Mesenchymal stem cell (in vitro differentiated cells and primary cell): Measurements from ENCODE around the gene PAN3.

Experiments
- DNase-seq: peaks from one replicate; pipeline ENCODE4 v3.0.0-alpha.2; 2013
- H2AFZ ChIP-seq: one replicate; pipeline ENCODE4 v1.6.1; 2013; ENCODE audit warnings: low read depth, mild to moderate bottlenecking, control low read depth, inconsistent platforms, low read length, moderate library complexity
- H2AK5ac ChIP-seq: 2 replicates; pipeline ENCODE4 v1.6.1; 2013; ENCODE audit warnings: low read length, moderate library complexity, mild to moderate bottlenecking, inconsistent platforms; ENCODE audit not compliant: severe bottlenecking
- H2BK120ac ChIP-seq: one replicate; pipeline ENCODE4 v1.6.1; 2013; ENCODE audit warnings: low read depth, mild to moderate bottlenecking, inconsistent platforms, low read length, moderate library complexity
- H2BK12ac ChIP-seq, 2 experiments: one replicate each; pipeline ENCODE4 v1.6.1; 2013; ENCODE audit warnings: inconsistent platforms in 2 of 2, low read length in 2 of 2, mild to moderate bottlenecking in 2 of 2, moderate library complexity in 2 of 2, control low read depth in 1 of 2
- H2BK15ac ChIP-seq: one replicate; pipeline ENCODE4 v1.6.1; 2013; ENCODE audit warnings: mild to moderate bottlenecking, low read depth, inconsistent platforms; ENCODE audit not compliant: poor library complexity, severe bottlenecking
- H2BK5ac ChIP-seq: 2 replicates; pipeline ENCODE4 v1.6.1; 2013; ENCODE audit warnings: low read depth, mild to moderate bottlenecking, low read length, control low read depth, inconsistent platforms; ENCODE audit not compliant: poor library complexity, severe bottlenecking
- H3K14ac ChIP-seq, 2 experiments: one replicate each; pipeline ENCODE4 v1.6.1; 2013; ENCODE audit warnings: inconsistent platforms in 2 of 2, low read length in 2 of 2, control low read depth in 1 of 2, mild to moderate bottlenecking in 1 of 2, moderate library complexity in 1 of 2
- H3K18ac ChIP-seq, 2 experiments: one replicate each; pipeline ENCODE4 v1.6.1; 2013; ENCODE audit warnings: inconsistent platforms in 2 of 2, low read length in 2 of 2, control low read depth in 1 of 2, low read depth in 1 of 2, mild to moderate bottlenecking in 1 of 2
- H3K23ac ChIP-seq, 2 experiments: one replicate each; pipeline ENCODE4 v1.6.1; 2013; ENCODE audit warnings: inconsistent platforms in 2 of 2, low read length in 2 of 2, mild to moderate bottlenecking in 2 of 2, moderate library complexity in 2 of 2, control low read depth in 1 of 2
- H3K27ac ChIP-seq: 2 replicates; pipeline ENCODE4 v1.5.1; 2013; ENCODE audit warnings: mild to moderate bottlenecking, moderate library complexity, low read length, control low read depth, inconsistent platforms; ENCODE audit not compliant: poor library complexity, severe bottlenecking
- H3K27me3 ChIP-seq, 2 experiments: 2 replicates each; pipeline versions ENCODE4 v1.6.1 to v1.7.0; 2013; ENCODE audit warnings: low read length in 2 of 2, mild to moderate bottlenecking in 2 of 2, moderate library complexity in 2 of 2, control low read depth in 1 of 2, inconsistent platforms in 1 of 2; ENCODE audit not compliant: control insufficient read depth in 1 of 2, insufficient read depth in 1 of 2
- H3K36me3 ChIP-seq, 2 experiments: 2 replicates each; pipeline versions ENCODE4 v1.6.1 to v1.7.0; 2013; ENCODE audit warnings: low read length in 2 of 2, control low read depth in 1 of 2, inconsistent platforms in 1 of 2, low read depth in 1 of 2, mild to moderate bottlenecking in 1 of 2; ENCODE audit not compliant: insufficient read depth in 2 of 2, control insufficient read depth in 1 of 2
- H3K4ac ChIP-seq, 2 experiments: one replicate each; pipeline ENCODE4 v1.6.1; 2013; ENCODE audit warnings: inconsistent platforms in 2 of 2, low read length in 2 of 2, mild to moderate bottlenecking in 2 of 2, moderate library complexity in 2 of 2, control low read depth in 1 of 2, low read depth in 1 of 2
- H3K4me1 ChIP-seq: 2 replicates; pipeline ENCODE4 v1.6.1; 2013; ENCODE audit warnings: low read depth, low read length, control low read depth; ENCODE audit not compliant: control insufficient read depth, insufficient read depth
- H3K4me2 ChIP-seq: 2 replicates; pipeline ENCODE4 v1.6.1; 2013; ENCODE audit warnings: low read length, mild to moderate bottlenecking, inconsistent platforms; ENCODE audit not compliant: poor library complexity, severe bottlenecking
- H3K4me3 ChIP-seq, 2 experiments: 2 replicates each; pipeline versions ENCODE4 v1.5.1 to v1.7.0; 2013; ENCODE audit warnings: low read length in 2 of 2, mild to moderate bottlenecking in 2 of 2, control low read depth in 1 of 2, low read depth in 1 of 2; ENCODE audit not compliant: insufficient read depth in 1 of 2
- H3K79me1 ChIP-seq: replicated peaks from 2 replicates; pipeline ENCODE4 v1.6.1; 2013; ENCODE audit warnings: mild to moderate bottlenecking, control low read depth, low read length, inconsistent platforms; ENCODE audit not compliant: poor library complexity, severe bottlenecking
- H3K9ac ChIP-seq: 2 replicates; pipeline ENCODE4 v1.7.0; 2013; ENCODE audit warnings: mild to moderate bottlenecking, low read length, moderate library complexity
- H3K9me3 ChIP-seq: 2 replicates; pipeline ENCODE4 v1.7.0; 2013; ENCODE audit warnings: mild to moderate bottlenecking, low read length; ENCODE audit not compliant: control insufficient read depth
- H4K8ac ChIP-seq: one replicate; pipeline ENCODE4 v1.6.1; 2013; ENCODE audit warnings: inconsistent platforms, mild to moderate bottlenecking, low read length, moderate library complexity
- H4K91ac ChIP-seq: one replicate; pipeline ENCODE4 v1.6.1; 2013; ENCODE audit warnings: mild to moderate bottlenecking, low read length, inconsistent platforms
- WGBS: methylation state at CpG from one replicate; pipeline ENCODE4 v1.1.7; 2013; ENCODE audit warnings: mixed read lengths; 5-methylcytosine and 5-hydroxymethylcytosine counted together

PAN3 gene

GRCh38 chr13:28173793-28174192, 35.4 kb downstream of the PAN3 start:
- Histone ChIP-seq H3K9me3 (no peaks in the 10 kb centered on the region), H2BK12ac (no peak overlapping the region), H3K27me3 (no peaks in the 10 kb centered on the region), H4K91ac (no peak overlapping the region), H3K14ac (no peak overlapping the region), H2AFZ (no peak overlapping the region), H3K27ac (no peak overlapping the region), H3K4me3 (no peak overlapping the region), H3K18ac (no peak overlapping the region), H2BK120ac (no peak overlapping the region), H3K4me2 (no peak overlapping the region), H2BK5ac (no peak overlapping the region), H3K36me3 (peaks cover 4 to 32% of the 10 kb centered on the region in 2 experiments), H3K4ac (no peak overlapping the region), H2AK5ac (no peak overlapping the region), H2BK15ac (no peak overlapping the region), H3K79me1 (peaks cover 12% of the 10 kb centered on the region), H3K23ac (no peak overlapping the region), H3K4me1 (peaks cover 1% of the 10 kb centered on the region), H3K9ac (no peak overlapping the region), H4K8ac (no peak overlapping the region)
- peak; percentile 10 for DNase-seq

GRCh38 chr13:28177327-28177726, 39.0 kb downstream of the PAN3 start:
- no peak overlapping the region for H3K4me2 ChIP-seq
- no peak overlapping the region for H2BK120ac ChIP-seq
- no peak overlapping the region for H3K4me3 ChIP-seq
- H2BK5ac ChIP-seq, result no peak overlapping the region
- H4K8ac ChIP-seq, result no peak overlapping the region
- H3K23ac ChIP-seq, result no peak overlapping the region
- no peak overlapping the region for H4K91ac ChIP-seq
- no peak overlapping the region for H2AFZ ChIP-seq
- no peak overlapping the region for H3K4ac ChIP-seq
- H2AK5ac ChIP-seq, result no peak overlapping the region
- H2BK15ac ChIP-seq, result no peak overlapping the region
- H3K27ac ChIP-seq, result no peak overlapping the region
- no peak overlapping the region for H2BK12ac ChIP-seq
- H3K14ac ChIP-seq, result no peak overlapping the region
- no peak overlapping the region for H3K18ac ChIP-seq
- peaks cover 6 to 36% of the 10 kb centered on the region in 2 experiments for H3K36me3 ChIP-seq
- peaks cover 10% of the 10 kb centered on the region for H3K79me1 ChIP-seq
- peaks cover 1% of the 10 kb centered on the region for H3K4me1 ChIP-seq
- DNase-seq, result no peak
- no peak overlapping the region for H3K9ac ChIP-seq
- H3K27me3 ChIP-seq, result no peaks in the 10 kb centered on the region
- H3K9me3 ChIP-seq, result no peaks in the 10 kb centered on the region

- no peak overlapping the region for H2BK15ac ChIP-seq
- no peak overlapping the region for H3K4me2 ChIP-seq
- no peak overlapping the region for H3K4ac ChIP-seq
- 100% methylated on average over 1 of the region's 1 CpG for WGBS
- no peaks in the 10 kb centered on the region for H3K27me3 ChIP-seq
- H2AFZ ChIP-seq, result no peak overlapping the region
- no peaks in the 10 kb centered on the region for H3K9me3 ChIP-seq
- no peak overlapping the region for H4K91ac ChIP-seq
- H4K8ac ChIP-seq, result no peak overlapping the region
- H3K79me1 ChIP-seq, result peaks cover 9% of the 10 kb centered on the region
- H2AK5ac ChIP-seq, result no peak overlapping the region
- no peak overlapping the region for H3K14ac ChIP-seq
- no peak overlapping the region for H2BK120ac ChIP-seq
- no peak overlapping the region for H3K4me3 ChIP-seq
- H3K23ac ChIP-seq, result no peak overlapping the region
- no peak for DNase-seq
- no peak overlapping the region for H3K18ac ChIP-seq
- H2BK5ac ChIP-seq, result no peak overlapping the region
- H3K9ac ChIP-seq, result no peak overlapping the region
- no peak overlapping the region for H2BK12ac ChIP-seq
- peaks cover 6 to 36% of the 10 kb centered on the region in 2 experiments for H3K36me3 ChIP-seq
- H3K4me1 ChIP-seq, result peaks cover 1% of the 10 kb centered on the region
- H3K27ac ChIP-seq, result no peak overlapping the region
These were observed 39.5 kb downstream of the PAN3 start for GRCh38 chr13:28177877-28178276.

GRCh38 chr13:28179974-28180373, 41.6 kb downstream of the PAN3 start:
- H3K9me3 ChIP-seq, result no peaks in the 10 kb centered on the region
- no peaks in the 10 kb centered on the region for H3K27me3 ChIP-seq
- no peak overlapping the region for H3K23ac ChIP-seq
- no peak overlapping the region for H3K27ac ChIP-seq
- no peak overlapping the region for H3K18ac ChIP-seq
- H3K9ac ChIP-seq, result no peak overlapping the region
- no peak overlapping the region for H2BK12ac ChIP-seq
- no peak for DNase-seq
- H2BK5ac ChIP-seq, result no peak overlapping the region
- H3K36me3 ChIP-seq, result peaks cover 6 to 27% of the 10 kb centered on the region in 2 experiments
- H2AFZ ChIP-seq, result no peak overlapping the region
- H2BK15ac ChIP-seq, result no peak overlapping the region
- peaks cover 16% of the 10 kb centered on the region for H3K79me1 ChIP-seq
- H3K4me3 ChIP-seq, result no peak overlapping the region
- no peak overlapping the region for H3K14ac ChIP-seq
- no peak overlapping the region for H2BK120ac ChIP-seq
- no peak overlapping the region for H3K4ac ChIP-seq
- H3K4me2 ChIP-seq, result no peak overlapping the region
- no peak overlapping the region for H4K91ac ChIP-seq
- peaks cover 1% of the 10 kb centered on the region for H3K4me1 ChIP-seq
- H2AK5ac ChIP-seq, result no peak overlapping the region
- H4K8ac ChIP-seq, result no peak overlapping the region
